Measurements from ENCODE around the gene UBTD1.
"Not testable (repeated sequence)": the region's sequence is repeated elsewhere in the genome, so short reads cannot be mapped to it uniquely, and the experiment has no call there.

Gene UBTD1, protein sequence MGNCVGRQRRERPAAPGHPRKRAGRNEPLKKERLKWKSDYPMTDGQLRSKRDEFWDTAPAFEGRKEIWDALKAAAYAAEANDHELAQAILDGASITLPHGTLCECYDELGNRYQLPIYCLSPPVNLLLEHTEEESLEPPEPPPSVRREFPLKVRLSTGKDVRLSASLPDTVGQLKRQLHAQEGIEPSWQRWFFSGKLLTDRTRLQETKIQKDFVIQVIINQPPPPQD

DNA sequence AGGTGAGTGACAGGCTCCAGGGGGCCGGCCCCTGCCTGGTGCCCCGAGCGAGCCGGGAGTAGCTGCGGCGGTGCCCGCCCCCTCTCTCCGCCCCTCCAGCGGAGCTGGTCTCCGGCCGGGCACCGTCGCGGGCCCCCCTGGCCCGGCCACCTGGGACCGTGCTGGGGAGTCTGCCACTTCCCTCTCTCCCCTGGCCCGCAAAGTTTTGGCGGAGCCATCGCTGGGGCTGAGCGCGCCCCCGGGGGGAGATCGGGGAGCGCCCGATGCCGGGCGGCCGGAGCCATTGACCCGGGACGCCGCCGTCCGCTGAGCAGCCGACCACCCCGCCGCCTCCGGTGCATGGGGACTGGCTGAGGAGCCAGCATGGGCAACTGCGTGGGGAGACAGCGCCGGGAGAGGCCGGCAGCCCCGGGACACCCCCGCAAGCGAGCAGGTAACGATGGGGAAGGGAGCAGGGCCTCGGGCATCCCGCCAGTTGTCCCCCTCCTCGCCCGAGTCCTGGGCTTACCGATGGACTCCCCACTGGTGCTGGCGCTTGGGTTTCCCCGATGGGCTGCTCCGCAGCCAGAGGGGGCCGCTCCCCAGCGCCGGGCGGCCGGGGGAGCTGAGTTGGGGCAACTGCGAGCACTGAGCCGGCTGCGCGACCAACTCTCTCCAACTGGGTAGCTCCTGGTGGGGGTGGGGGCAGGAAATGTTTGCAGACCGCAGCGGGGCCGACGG, at the start of gene UBTD1:
Gene UBTD1, plus strand, starts transcription at position 84 of the 720 bp plus-strand sequence. Its CDS starts 280 bp downstream, at position 364.
- DNase-seq = peak; percentile 20

DNA sequence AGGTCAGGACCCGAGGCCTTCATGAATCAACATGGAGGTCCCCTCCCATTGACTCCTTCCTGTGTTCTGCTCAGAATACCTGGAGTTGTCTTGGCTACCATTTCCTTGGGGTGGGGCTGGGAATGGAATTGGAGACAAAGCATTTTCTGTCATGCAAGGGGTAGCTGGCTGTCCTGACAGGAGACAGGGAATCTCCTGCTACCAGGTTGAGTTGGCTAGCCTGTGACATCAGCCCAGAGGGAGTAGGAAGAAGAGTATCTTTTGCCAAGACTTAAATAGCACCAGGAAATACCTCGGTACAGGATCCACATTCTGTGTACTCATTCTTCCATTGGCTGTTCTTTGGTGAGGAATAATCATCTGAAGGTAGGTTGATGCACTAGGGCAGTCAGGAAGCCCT, 47.9 kb upstream of the UBTD1 start:
- no peak for DNase-seq

DNA sequence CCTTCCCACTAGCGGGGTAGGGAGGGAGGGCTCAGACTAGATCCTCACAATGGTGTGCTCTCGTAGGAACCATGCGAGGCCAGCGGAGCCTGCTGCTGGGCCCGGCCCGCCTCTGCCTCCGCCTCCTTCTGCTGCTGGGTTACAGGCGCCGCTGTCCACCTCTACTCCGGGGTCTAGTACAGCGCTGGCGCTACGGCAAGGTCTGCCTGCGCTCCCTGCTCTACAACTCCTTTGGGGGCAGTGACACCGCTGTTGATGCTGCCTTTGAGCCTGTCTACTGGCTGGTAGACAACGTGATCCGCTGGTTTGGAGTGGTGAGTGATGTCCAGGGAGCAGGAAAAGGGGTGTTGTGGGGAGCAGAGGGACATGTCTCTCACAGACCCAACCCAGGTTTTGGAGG, 47.1 kb upstream of the UBTD1 start:
- no peak for DNase-seq

DNA sequence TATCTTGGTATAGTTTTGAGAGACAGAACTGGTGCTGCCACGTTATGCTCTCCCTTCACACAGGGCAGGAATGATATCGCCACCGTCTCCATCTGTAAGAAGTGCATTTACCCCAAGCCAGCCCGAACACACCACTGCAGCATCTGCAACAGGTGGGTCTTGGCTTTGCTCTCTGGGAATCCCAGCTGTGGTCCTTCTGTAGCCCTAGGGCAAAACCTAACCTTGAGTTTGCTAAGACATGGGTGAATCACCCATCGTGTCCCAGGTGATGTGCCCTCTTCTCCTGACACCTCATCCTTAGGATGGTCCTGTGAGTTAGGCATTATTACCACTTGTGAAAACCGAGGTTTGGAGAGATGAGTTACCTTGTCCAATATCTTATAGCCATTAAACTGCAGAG, 46.4 kb upstream of the UBTD1 start:
- DNase-seq = no peak

DNA sequence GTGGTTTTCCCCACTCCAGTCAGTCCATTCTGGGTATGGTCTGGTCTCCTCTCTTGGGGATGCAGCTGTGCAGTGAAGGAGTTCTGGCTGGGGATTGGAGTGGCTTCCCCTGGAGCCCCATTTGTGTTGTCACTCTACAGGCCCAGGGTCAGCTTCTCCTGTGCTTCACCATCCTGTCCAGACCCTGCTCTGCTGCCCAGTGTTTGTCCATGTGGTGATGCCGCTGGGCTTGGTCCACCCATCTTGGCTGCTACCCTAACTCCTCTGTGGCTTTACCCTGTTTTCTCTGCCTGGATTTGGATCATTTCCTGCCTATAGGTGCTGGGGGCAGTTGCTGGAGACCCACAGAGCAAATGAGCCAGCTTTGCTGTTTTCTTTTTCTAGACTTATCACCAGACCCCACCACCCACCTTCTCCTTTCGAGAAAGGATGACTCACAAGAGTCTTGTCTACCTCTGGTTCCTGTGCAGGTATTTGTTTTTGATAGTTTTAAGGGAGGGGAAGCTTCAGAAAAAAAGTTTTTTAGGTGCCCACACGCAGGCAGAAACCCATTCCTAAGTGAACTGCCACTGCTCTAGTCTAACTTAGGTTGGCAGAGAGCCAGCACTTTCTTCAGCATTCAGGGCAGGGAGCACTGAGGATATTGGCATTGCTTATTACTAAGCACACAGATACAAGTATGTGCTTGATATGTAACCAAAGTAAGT, 44.2 kb upstream of the UBTD1 start:
- DNase-seq = no peak

DNA sequence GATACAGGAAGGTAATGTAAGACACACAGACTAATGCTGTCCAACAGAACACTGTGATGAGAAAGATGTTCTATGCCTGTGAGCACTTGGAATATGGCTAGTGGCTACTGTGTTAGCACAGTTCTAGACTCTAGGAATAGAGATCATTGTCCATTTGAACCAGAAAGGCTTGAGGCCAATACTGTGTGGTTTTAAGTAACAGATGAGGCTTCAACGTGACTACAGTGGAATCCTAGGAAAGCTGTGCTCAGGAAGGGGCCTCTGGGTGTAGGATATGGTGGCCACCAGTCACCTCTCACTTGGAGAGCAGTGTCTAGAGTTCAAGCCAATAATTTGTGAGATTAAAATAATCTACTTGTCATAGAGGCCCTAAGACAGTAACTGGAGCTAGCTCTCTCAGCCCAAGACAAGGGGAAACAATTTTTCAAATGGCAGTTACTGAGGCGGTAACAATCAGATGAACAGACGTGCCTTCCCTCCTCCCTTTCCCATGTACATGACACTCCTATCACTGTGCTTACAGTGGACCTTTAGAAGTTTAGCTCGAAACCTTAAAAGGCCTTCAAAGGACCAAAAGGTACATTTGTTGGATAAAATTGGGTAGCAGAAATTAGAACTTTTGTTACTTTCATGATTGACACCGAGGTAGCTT, 42.6 kb upstream of the UBTD1 start:
- DNase-seq = no peak

DNA sequence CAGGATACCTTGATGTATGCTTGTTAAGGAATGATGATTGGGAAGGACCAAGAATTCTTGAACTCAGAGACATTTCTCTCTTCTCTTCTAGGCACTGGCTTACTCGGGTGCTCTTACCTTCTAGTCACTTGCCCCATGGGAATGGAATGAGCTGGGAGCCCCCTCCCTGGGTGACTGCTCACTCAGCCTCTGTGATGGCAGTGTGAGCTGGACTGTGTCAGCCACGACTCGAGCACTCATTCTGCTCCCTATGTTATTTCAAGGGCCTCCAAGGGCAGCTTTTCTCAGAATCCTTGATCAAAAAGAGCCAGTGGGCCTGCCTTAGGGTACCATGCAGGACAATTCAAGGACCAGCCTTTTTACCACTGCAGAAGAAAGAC, 42.0 kb upstream of the UBTD1 start:
- DNase-seq = no peak

DNA sequence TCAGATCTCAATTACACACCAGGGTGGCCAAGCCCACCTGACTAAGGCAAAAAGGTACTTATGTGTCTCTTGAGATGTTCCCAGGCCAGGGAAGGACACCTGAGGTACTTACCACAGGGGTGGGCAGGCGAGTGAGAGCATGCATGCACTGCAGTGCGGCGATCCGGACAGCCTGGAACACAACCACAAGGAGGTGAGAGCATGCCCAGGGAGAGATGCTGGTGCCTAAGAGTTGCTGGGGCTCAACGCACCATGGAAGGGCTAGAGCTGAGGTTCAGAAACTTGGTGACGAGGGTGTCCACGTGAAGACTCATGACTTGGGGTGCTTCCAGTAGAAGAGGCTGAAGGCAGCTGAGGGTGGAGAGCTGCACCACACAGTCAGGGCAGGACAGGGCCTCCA, 39.6 kb upstream of the UBTD1 start:
- no peak for DNase-seq

DNA sequence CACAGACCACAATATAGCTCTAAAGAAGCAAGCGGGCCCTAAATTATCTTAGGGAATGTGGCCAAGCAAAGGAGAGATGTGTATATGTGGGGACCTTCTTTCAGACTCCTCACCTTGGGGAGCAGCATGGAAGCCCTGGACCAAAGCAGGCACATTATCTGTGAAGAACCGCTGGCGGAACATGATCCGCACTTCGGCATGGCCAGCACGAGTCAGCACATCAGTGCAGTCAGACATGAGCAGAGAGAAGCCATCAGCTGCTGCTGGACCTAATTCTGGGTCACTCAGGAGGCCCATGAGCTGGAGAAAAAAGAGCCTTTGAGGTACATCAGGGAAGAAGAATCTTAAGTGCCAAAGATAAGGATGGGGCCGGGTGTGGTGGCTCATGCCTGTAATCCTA, 38.8 kb upstream of the UBTD1 start:
- DNase-seq = no peak

DNA sequence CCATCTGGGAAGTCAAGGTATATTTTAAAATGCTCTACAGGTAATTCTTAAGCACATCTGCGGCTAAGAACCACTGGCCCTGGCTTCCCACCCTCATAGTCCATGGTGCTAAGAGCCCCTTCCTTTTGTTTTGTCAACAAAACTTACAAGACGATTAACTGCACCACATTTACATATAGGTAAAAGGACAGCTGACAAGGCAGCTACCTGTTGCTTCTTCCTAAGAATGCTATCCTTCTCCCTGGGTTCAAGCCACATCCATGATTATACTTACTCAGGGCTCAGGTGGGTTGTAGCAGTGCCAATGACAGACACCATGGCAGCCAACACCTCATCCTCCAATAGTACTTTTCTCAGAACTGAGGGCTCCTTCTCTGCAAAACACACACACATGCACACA, 36.4 kb upstream of the UBTD1 start:
- DNase-seq = no peak

DNA sequence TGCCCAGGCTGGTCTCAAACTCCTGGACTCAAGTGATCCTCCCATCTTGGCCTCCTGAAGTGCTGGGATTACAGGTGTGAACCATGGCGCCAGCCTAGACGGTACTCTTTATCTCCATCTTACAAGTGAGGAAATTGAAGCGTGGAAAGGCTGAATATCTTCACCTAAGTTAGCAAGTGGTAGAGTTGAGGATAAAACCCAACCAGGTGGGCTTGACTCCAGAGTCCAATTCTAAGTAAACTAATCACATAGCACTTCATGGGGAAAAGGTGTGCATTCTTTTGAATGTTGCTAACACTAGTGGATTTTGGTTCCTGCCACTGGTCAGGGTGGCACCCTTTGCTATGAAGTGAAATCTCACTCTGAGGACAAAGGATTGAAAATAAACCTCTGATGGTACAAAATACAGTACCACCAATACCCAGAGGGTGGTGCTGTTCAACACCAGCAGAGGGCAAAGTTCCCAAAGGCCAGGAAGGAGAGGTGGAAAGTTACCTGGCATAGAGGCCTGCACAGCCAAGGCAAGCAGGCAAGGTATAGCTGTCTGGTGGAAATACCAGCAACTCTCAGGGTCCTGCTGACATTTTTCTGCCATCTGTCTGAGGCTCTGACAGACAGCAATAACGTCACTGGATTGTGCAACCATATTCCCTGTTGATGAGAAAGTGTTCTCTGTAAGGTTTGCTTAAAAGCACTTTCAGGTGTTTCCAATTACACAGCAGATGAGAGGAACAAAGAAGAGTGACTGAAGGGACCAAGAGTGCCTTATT, 35.2 kb upstream of the UBTD1 start:
- DNase-seq = peak; percentile 20

DNA sequence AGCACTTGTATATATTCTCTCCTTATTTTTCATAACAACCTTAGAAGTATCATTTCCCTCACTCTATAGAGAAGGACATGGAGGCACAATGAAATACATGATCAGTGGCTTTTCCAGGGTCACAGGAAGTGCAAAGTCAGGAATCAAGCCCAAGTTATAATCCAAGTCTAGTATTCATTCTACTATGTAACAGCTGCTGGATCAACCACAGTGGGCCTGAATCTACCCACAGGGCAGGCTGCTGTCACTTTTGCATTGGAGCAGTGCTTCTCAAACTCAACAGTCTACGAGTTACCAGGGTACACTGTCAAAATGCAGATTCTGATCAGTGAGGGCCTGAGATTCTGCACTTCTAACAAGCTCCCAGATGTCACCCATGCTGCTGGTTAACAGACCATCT, 34.5 kb upstream of the UBTD1 start:
- no peak for DNase-seq

DNA sequence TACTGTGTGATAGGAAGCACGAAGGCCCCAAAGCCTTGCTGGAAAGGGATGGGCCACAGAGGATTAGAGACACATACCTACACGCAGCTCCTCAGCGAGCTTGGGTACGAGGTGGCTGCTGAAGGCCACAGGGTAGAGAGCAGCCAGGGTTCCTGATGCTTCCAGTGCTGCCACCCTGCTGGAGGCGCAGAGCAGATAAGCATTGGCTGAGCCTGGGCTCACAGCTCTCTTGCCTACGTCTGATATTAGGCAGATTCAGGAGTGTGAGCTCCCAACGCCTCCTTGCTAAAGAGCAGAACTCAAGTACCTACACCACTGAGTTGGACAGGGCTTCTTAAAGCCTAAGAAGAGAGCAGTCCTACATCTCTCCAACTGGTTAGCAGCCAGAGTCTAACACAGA, 32.7 kb upstream of the UBTD1 start:
- DNase-seq = no peak

DNA sequence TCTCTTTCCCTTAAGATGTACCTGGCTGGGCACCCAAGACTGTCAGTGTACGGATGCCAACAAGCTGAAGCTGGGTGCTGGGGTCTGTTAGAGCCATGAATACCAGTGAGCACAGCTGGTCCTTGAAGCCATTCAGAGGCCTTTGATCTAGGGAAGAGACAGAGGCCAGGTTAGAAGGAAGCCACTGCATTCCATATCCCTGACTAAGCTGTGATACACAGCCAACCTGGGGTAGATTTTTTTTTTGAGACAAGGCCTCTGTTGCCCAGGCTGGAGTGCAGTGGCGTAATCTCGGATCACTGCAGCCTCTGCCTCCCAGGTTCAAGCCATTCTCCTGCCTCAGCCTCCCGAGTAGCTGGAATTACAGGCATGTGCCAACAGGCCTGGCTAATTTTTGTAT, 32.0 kb upstream of the UBTD1 start:
- DNase-seq = no peak

DNA sequence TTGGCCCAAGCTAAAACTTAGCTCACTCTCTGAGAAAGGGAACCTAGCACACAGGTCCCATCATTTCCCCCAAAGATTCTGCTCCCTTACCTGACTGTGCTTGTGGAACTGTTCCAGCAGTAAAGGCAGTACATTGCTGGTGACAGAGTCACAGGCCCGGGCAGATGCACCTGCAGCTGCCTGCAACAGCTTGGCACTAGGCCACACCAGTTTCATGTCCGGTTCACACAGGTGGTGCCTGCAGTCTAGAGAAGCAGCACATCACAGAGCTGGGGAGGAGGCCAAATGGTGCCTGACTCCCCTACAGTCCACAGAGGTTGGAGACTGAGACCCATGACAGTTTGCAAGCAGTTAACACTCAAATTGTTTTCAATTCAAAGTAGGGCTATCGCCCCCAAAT, 30.6 kb upstream of the UBTD1 start:
- no peak for DNase-seq

DNA sequence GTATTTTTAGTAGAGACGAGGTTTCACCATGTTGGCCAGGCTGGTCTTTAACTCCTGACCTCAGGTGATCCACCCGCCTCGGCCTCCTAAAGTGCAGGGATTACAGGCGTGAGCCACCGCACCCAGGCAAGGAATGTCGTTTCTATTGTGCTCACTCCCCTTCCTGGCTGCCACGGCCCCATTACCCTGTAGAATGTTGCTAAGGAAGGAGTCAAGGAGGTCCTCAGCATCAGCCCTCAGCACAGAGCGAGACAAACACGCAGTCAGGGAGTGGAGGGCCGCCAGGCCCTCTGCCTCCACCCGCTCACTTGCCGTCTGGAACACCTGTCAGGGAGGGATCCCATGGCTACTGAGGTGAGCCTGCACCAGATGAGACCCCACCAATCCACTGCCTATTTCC, 29.9 kb upstream of the UBTD1 start:
- DNase-seq = not testable (repeated sequence)

DNA sequence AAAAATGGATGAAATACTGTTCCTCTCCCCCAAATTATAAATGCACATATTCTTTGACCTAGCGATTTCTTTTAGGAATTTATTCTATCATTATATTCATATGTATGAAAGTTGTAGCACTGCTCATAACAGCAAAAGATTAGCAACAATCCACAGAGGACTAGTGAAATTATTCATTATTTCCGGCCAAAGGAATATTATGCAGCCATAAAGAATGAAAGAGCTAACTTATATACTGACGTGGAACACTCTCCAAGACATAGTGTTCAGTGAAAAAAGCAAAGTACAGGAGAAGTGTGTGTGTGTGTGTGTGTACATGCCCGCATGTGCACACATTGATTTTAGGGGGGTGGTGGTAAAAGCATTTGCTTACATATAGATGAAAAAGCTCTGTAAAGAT, 23.8 kb upstream of the UBTD1 start:
- no peak for DNase-seq

DNA sequence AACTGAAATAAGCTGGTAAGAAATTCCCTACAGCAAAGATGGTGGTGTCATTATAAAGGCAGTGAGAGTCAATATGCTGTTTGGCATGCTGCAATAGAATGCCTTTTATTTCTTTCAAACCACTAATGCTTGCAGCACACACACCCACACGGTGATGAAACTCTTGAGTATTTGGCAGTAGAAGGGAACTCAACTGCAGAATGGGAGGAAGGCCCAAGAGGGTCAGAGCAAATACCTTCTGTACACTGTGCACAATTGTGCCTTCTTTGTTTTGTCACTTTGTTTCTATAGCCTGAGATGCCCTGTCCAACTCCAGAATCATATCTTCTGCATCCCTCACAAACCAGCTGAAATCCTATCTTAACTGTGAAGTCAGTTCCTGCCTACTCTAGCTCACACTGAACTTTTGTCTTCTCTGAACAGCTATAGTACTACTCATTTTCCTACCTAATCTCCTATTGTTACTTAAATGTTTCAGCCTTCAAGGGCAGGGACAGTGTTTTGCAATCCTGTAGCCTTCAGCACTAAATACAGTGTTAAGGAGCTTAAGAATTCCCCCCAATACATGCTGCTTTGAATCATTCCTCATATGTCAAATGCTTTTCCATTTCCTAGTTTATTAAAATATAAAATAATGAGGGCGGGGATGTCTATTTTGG, 22.7 kb upstream of the UBTD1 start:
- no peak for DNase-seq

DNA sequence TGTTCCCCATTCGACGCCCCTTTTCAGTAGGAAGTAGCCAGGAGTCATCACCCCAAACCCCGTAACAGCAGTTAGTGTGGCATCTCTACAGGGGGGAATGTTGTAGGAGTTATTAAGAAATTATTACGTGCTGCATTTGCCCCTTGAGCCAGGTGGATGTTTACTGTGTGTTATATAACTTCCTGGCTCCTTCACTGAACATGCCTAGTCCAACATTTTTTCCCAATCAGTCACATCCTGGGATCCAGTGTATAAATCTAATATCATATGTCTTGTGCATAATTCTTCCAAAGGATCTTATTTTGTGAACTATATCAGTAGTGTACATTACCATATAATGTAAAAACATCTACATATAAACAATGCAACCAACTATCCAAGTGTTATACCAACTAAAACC, 19.3 kb upstream of the UBTD1 start:
- DNase-seq = not testable (repeated sequence)

DNA sequence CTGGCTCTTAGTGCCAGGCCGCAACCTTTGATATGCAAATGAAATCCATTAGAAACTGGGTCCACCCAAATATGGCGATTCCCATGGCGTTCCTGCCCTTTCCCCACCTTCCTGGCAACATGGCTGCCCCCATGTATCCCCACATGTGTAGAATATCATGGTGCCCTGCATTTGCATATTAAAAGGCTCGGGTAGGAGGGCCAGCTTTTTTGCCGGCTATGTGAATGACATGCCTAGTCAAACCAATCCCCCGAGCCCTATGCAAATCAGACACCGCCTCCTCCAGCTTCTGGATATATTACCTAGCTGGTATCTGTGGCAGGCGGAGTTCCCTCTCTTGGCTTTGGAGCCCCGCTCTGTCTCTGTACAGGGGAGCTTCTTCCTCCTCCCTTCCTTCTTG, 18.8 kb upstream of the UBTD1 start:
- DNase-seq = no peak

DNA sequence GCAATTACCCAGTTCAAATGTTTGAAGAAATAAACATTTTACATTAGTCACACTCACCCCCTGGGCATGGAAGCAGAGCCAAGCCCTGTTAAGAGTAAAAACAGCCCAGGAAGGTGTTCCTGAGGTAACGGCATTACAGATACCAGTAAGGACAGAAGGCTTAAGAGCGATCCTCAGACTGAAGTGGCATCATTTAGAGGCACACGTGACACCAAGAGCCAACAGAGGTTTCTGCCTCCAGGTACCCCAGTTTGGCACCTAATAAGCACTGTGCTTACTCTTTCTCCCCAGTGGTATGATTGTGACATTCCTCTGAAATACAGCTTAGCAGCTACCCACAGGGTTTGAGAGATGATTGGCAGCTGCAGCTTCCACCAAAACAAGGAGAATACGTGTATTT, 17.7 kb upstream of the UBTD1 start:
- no peak for DNase-seq

DNA sequence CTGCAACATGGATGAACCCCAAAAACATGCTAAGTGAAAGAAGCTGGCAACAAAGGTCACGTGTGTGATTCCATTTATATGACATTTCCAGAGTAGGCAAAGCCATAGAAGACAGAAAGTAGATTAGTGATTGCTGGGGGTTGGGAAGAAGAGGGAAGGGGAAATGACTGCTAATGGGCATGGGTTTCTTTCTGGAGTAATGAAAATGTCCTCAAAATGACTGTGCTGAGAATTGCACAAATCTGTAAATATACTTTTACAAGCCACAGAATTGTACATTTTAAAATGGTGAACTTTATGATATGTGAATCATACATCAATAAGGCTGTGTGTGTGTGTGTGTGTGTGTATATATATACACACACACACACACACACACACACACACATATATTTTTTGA, 16.3 kb upstream of the UBTD1 start:
- DNase-seq = no peak

DNA sequence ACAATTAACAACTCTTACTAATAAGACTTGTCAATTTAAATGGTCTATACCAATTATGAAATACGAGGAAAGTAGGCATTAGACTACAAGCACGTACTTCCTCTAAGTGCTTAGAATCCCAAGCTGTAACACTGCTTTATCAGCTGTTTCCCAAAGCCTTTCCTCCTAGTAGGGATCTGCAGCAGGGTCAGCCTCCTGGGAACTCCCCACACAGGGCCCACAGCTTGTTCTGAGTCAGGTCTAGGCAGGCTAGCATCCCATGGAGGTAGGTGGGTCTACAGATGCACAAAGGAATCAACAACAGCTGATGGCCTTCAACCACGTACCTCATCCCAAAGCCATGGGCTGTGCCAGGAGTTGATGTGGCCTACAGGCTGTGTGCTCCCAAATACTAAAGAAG, 15.2 kb upstream of the UBTD1 start:
- no peak for DNase-seq

All from CD4-positive, alpha-beta T cell treated with Interleukin-15 for 1 hour (primary cell).